ENCODE results near the gene GPATCH2.
"Not testable (repeated sequence)": the region's sequence is repeated elsewhere in the genome, so short reads cannot be mapped to it uniquely, and the experiment has no call there.

GPATCH2 gene

GRCh38 chr1:217524787-217525520, 105.9 kb downstream of the GPATCH2 start:
- no peak for DNase-seq

- DNase-seq = not testable (repeated sequence)
These were observed 107.0 kb downstream of the GPATCH2 start for GRCh38 chr1:217523921-217524320.

- DNase-seq = no peak
These were observed 108.6 kb downstream of the GPATCH2 start for GRCh38 chr1:217522277-217522676.

GRCh38 chr1:217521317-217521716, 109.6 kb downstream of the GPATCH2 start:
- DNase-seq = no peak

GRCh38 chr1:217506878-217507277, 124.0 kb downstream of the GPATCH2 start:
- no peak for DNase-seq

GRCh38 chr1:217498209-217498608, 132.7 kb downstream of the GPATCH2 start:
- DNase-seq = no peak

- DNase-seq = no peak
These were observed 135.6 kb downstream of the GPATCH2 start for GRCh38 chr1:217495249-217495648.

GRCh38 chr1:217494767-217495166, 136.1 kb downstream of the GPATCH2 start:
- no peak for DNase-seq

GRCh38 chr1:217493290-217493689, 137.6 kb downstream of the GPATCH2 start:
- no peak for DNase-seq

- DNase-seq = no peak
These were observed 146.0 kb downstream of the GPATCH2 start for GRCh38 chr1:217484871-217485270.

GRCh38 chr1:217482356-217483102, 148.4 kb downstream of the GPATCH2 start:
- DNase-seq = no peak

GRCh38 chr1:217478450-217478849, 152.4 kb downstream of the GPATCH2 start:
- no peak for DNase-seq

- no peak for DNase-seq
These were observed 158.0 kb downstream of the GPATCH2 start for GRCh38 chr1:217472915-217473314.

GRCh38 chr1:217471403-217471802, 159.5 kb downstream of the GPATCH2 start:
- DNase-seq = no peak

- DNase-seq = no peak
These were observed 160.9 kb downstream of the GPATCH2 start for GRCh38 chr1:217469983-217470382.

- no peak for DNase-seq
These were observed 165.8 kb downstream of the GPATCH2 start for GRCh38 chr1:217465102-217465501.

- DNase-seq = no peak
These were observed 168.2 kb downstream of the GPATCH2 start for GRCh38 chr1:217462666-217463065.

- DNase-seq = no peak
These were observed 168.7 kb downstream of the GPATCH2 start for GRCh38 chr1:217462159-217462558.

- no peak for DNase-seq
These were observed 173.9 kb downstream of the GPATCH2 start for GRCh38 chr1:217457016-217457415.

- no peak for DNase-seq
These were observed 174.6 kb downstream of the GPATCH2 start for GRCh38 chr1:217456261-217456660.

- no peak for DNase-seq
These were observed 177.1 kb downstream of the GPATCH2 start for GRCh38 chr1:217453816-217454215.

- no peak for DNase-seq
These were observed 181.5 kb downstream of the GPATCH2 start for GRCh38 chr1:217449370-217449769.

GRCh38 chr1:217443845-217444244, 187.0 kb downstream of the GPATCH2 start:
- DNase-seq = no peak

GRCh38 chr1:217437376-217437775, 193.5 kb downstream of the GPATCH2 start:
- DNase-seq = no peak

Data from NCI-H1105 treated with DMSO at 0.1 percent for 48 hours (cell line).